HG03378 (cell line): ENCODE data around the gene PRAC2.

ENCODE experiments used
- ATAC-seq: cut with Tn5 transposase; IDR thresholded peaks from one replicate; pipeline ENCODE4 v1.9.1; 2021; ENCODE audit warnings: mild to moderate bottlenecking, moderate library complexity; ENCODE audit not compliant: unreplicated experiment

The PRAC2 gene

GRCh38 chr17:48719642-48720265, 3.2 kb upstream of the PRAC2 start:
- no peak for ATAC-seq

- no peak for ATAC-seq
Measured at GRCh38 chr17:48720266-48721008, 2.5 kb upstream of the PRAC2 start.

GRCh38 chr17:48721009-48721402, 2.0 kb upstream of the PRAC2 start:
- no peak for ATAC-seq

- ATAC-seq, result no peak
Measured at GRCh38 chr17:48722201-48722907, 631 bp upstream of the PRAC2 start, which contains the start of gene PRAC1. Gene PRAC1, minus strand, starts transcription at chr17:48722518. Its CDS starts 126 bp downstream, at chr17:48722392.

- no peak for ATAC-seq
Measured at GRCh38 chr17:48723423-48724250, 652 bp downstream of the PRAC2 start.

GRCh38 chr17:48724251-48725003, 1.4 kb downstream of the PRAC2 start:
- no peak for ATAC-seq

GRCh38 chr17:48725004-48725287, 2.0 kb downstream of the PRAC2 start:
- ATAC-seq, result no peak

GRCh38 chr17:48725288-48726064, 2.5 kb downstream of the PRAC2 start:
- ATAC-seq, result no peak

GRCh38 chr17:48726114-48726915, 3.3 kb downstream of the PRAC2 start:
- ATAC-seq, result no peak

- ATAC-seq, result no peak
Measured at GRCh38 chr17:48726916-48727286, 3.9 kb downstream of the PRAC2 start.

- ATAC-seq, result no peak
Measured at GRCh38 chr17:48727415-48728175, 4.6 kb downstream of the PRAC2 start.

GRCh38 chr17:48728232-48729231, 5.5 kb downstream of the PRAC2 start, which contains the start of gene HOXB13:
Gene HOXB13, minus strand, starts transcription at chr17:48728750. Its CDS starts 157 bp downstream, at chr17:48728593.
- no peak for ATAC-seq

- ATAC-seq, result no peak
Measured at GRCh38 chr17:48729335-48730239, 6.6 kb downstream of the PRAC2 start.

- ATAC-seq, result no peak
Measured at GRCh38 chr17:48730240-48730550, 7.2 kb downstream of the PRAC2 start.

- no peak for ATAC-seq
Measured at GRCh38 chr17:48731355-48731754, 8.4 kb downstream of the PRAC2 start.
